HEK293 (cell line): ENCODE measurements around the gene C1orf56.
A peak's percentile ranks its signal among the peaks of the same experiment; 100 is the strongest.

Experiments
- CTCF ChIA-PET: fragments of 350-600 bp; formaldehyde crosslinking; extraction: SDS; loops from one replicate; lab custom pipeline; 2021; ENCODE audit warnings: antibody characterized with exemption; lab: Yijun Ruan, JAX
- POLR2A ChIA-PET: fragments of 300-600 bp; formaldehyde crosslinking; extraction: SDS; loops from one replicate; lab custom pipeline; 2020; ENCODE audit warnings: antibody characterized with exemption, inconsistent platforms; lab: Yijun Ruan, JAX
- H3K27ac ChIP-seq: fragments of 200-500 bp; sonication (Bioruptor generic); 2 replicates; pipeline ENCODE4 v1.5.1; 2014; ENCODE audit warnings: low read depth, low read length, control low read depth, inconsistent platforms; ENCODE audit errors: extremely low read depth
- H3K36me3 ChIP-seq, 2 experiments: fragments of 200-500 bp in 1 of 2; sonication (Bioruptor generic) in 1 of 2; 1 replicate in 1 of 2; 2 replicates in 1 of 2; pipeline ENCODE4 v1.5.1; 2014 to 2017; ENCODE audit warnings: inconsistent platforms in 2 of 2, low read length in 2 of 2; ENCODE audit not compliant: control insufficient read depth in 2 of 2, insufficient read depth in 1 of 2
- H3K4me1 ChIP-seq: fragments of 200-500 bp; sonication (Bioruptor generic); 2 replicates; pipeline ENCODE4 v1.5.1; 2014; ENCODE audit warnings: mild to moderate bottlenecking, low read length, inconsistent platforms; ENCODE audit not compliant: control insufficient read depth, insufficient read depth
- H3K4me3 ChIP-seq: 2 replicates; pipeline ENCODE4 v1.5.1; 2011; ENCODE audit warnings: low read depth, mild to moderate bottlenecking, control low read depth, low read length, moderate library complexity
- H3K9me3 ChIP-seq: fragments of 200-500 bp; sonication (Bioruptor generic); 2 replicates; pipeline ENCODE4 v1.5.1; 2014; ENCODE audit warnings: low read depth, low read length, inconsistent platforms; ENCODE audit not compliant: control insufficient read depth, insufficient read depth
- BCL11A ChIP-seq: fragments of 450-650 bp; formaldehyde crosslinking; IDR thresholded peaks from 2 replicates; pipeline ENCODE4 v1.5.1; 2016; ENCODE audit warnings: low read depth, missing biosample characterization, missing genetic modification characterization
- HOXA7 ChIP-seq: sonication (generic); formaldehyde crosslinking; IDR thresholded peaks from 2 replicates; pipeline ENCODE4 v1.8.1; 2022; ENCODE audit warnings: missing genetic modification reagents, borderline replicate concordance
- KLF16 ChIP-seq: fragments of 450-650 bp; formaldehyde crosslinking; IDR thresholded peaks from 2 replicates; pipeline ENCODE4 v1.5.1; 2017; ENCODE audit warnings: missing biosample characterization, missing genetic modification characterization
- KLF8 ChIP-seq: fragments of 450-650 bp; formaldehyde crosslinking; IDR thresholded peaks from 2 replicates; pipeline ENCODE4 v1.5.1; 2016; ENCODE audit warnings: missing biosample characterization, missing genetic modification characterization
- REPIN1 ChIP-seq: fragments of 450-650 bp; formaldehyde crosslinking; IDR thresholded peaks from 2 replicates; pipeline ENCODE4 v1.5.1; 2017; ENCODE audit warnings: missing biosample characterization, missing genetic modification characterization, low read depth
- YY1 ChIP-seq: fragments of 450-650 bp; formaldehyde crosslinking; IDR thresholded peaks from 2 replicates; pipeline ENCODE4 v1.5.1; 2018; ENCODE audit warnings: missing biosample characterization, missing genetic modification characterization
- ZBTB20 ChIP-seq: fragments of 450-650 bp; formaldehyde crosslinking; IDR thresholded peaks from 2 replicates; pipeline ENCODE4 v1.5.1; 2016; ENCODE audit warnings: missing biosample characterization, missing genetic modification characterization
- ZBTB21 ChIP-seq: fragments of 450-650 bp; formaldehyde crosslinking; IDR thresholded peaks from 2 replicates; pipeline ENCODE4 v1.5.1; 2017; ENCODE audit warnings: missing biosample characterization, missing genetic modification characterization
- ZEB2 ChIP-seq: fragments of 450-650 bp; formaldehyde crosslinking; IDR thresholded peaks from 2 replicates; pipeline ENCODE4 v1.5.1; 2016; ENCODE audit warnings: missing biosample characterization, missing genetic modification characterization
- ZIC2 ChIP-seq: fragments of 450-650 bp; formaldehyde crosslinking; IDR thresholded peaks from 2 replicates; pipeline ENCODE4 v1.5.1; 2016; ENCODE audit warnings: missing biosample characterization, missing genetic modification characterization
- ZNF169 ChIP-seq: fragments of 450-650 bp; formaldehyde crosslinking; IDR thresholded peaks from 2 replicates; pipeline ENCODE4 v1.5.1; 2016; ENCODE audit warnings: missing biosample characterization, missing genetic modification characterization
- ZNF2 ChIP-seq: fragments of 450-650 bp; formaldehyde crosslinking; IDR thresholded peaks from 2 replicates; pipeline ENCODE4 v1.5.1; 2016; ENCODE audit warnings: missing biosample characterization, missing genetic modification characterization
- ZNF202 ChIP-seq: fragments of 450-650 bp; formaldehyde crosslinking; IDR thresholded peaks from 2 replicates; pipeline ENCODE4 v1.5.1; 2016; ENCODE audit warnings: missing biosample characterization, missing genetic modification characterization, borderline replicate concordance
- ZNF214 ChIP-seq: fragments of 450-650 bp; formaldehyde crosslinking; IDR thresholded peaks from 2 replicates; pipeline ENCODE4 v1.5.1; 2017; ENCODE audit warnings: missing biosample characterization, mild to moderate bottlenecking, missing genetic modification characterization, borderline replicate concordance
- ZNF239 ChIP-seq: fragments of 450-650 bp; formaldehyde crosslinking; IDR thresholded peaks from 2 replicates; pipeline ENCODE4 v1.5.1; 2016; ENCODE audit warnings: missing biosample characterization, missing genetic modification characterization
- ZNF610 ChIP-seq: fragments of 450-650 bp; formaldehyde crosslinking; IDR thresholded peaks from 2 replicates; pipeline ENCODE4 v1.5.1; 2016; ENCODE audit warnings: missing biosample characterization, missing genetic modification characterization, borderline replicate concordance
- ZNF621 ChIP-seq: fragments of 450-650 bp; formaldehyde crosslinking; IDR thresholded peaks from 2 replicates; pipeline ENCODE4 v1.5.1; 2017; ENCODE audit warnings: missing biosample characterization, missing genetic modification characterization
- ZNF629 ChIP-seq: fragments of 450-650 bp; formaldehyde crosslinking; IDR thresholded peaks from 2 replicates; pipeline ENCODE4 v1.5.1; 2017; ENCODE audit warnings: missing biosample characterization, missing genetic modification characterization
- TF ChIP-seq, protein P1 (sequence below): fragments of 450-650 bp; formaldehyde crosslinking; IDR thresholded peaks from 2 replicates; pipeline ENCODE4 v1.5.1; 2017; ENCODE audit warnings: missing biosample characterization, missing genetic modification characterization
- TF ChIP-seq, protein P2 (sequence below): fragments of 450-650 bp; formaldehyde crosslinking; IDR thresholded peaks from 2 replicates; pipeline ENCODE4 v1.5.1; 2016; ENCODE audit warnings: missing biosample characterization, missing genetic modification characterization
- TF ChIP-seq, protein P3 (sequence below): fragments of 450-650 bp; IDR thresholded peaks from 2 replicates; pipeline ENCODE4 v1.5.1; 2018; ENCODE audit warnings: missing biosample characterization, mild to moderate bottlenecking, missing genetic modification characterization
- TF ChIP-seq, protein P4 (sequence below): fragments of 450-650 bp; formaldehyde crosslinking; IDR thresholded peaks from 2 replicates; pipeline ENCODE4 v1.5.1; 2017; ENCODE audit warnings: missing biosample characterization, missing genetic modification characterization

C1orf56 gene

DNA sequence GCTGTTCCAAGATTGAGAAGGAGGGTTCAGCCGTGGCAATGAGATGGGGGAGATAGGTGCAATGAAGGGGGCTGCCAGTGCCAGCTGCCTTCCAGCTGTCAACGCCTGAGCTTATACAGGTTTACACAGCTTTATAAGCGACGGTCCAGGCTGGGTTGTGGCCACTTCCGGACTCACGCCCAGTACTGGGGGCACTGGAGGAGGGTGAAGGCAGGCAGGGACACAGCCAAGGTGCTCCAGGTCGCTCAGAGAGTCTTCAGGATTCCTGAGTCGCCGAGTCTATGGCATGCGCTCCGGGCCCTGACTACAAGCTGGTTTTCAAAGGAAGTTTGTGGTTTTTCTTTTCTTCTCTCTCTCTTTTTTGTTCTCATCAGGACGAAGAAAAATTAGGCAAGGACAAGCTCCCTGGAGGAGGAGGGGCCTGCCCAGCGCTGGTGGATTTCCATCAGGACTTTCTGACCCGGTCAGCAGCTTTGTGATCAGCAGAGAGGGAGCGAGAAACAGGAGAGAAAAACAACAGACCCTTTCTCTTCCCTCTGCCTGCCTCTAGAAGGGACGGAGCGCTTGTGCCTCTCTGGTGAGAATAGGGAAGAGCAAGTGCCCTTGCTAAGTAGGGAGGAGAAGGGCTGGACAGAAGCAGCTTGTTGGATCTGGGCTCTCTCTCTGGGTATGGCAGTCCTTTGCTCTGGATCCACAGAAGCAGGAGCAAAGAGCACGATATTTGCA lies 41.1 kb upstream of the C1orf56 start, which contains the start of gene MINDY1 (continued):
- TF ChIP-seq HOXA7 (CRISPR knock-in tag), result no peak
- TF ChIP-seq ZIC2 (tag by site-specific recombination), result no peak
- TF ChIP-seq, protein P1, sequence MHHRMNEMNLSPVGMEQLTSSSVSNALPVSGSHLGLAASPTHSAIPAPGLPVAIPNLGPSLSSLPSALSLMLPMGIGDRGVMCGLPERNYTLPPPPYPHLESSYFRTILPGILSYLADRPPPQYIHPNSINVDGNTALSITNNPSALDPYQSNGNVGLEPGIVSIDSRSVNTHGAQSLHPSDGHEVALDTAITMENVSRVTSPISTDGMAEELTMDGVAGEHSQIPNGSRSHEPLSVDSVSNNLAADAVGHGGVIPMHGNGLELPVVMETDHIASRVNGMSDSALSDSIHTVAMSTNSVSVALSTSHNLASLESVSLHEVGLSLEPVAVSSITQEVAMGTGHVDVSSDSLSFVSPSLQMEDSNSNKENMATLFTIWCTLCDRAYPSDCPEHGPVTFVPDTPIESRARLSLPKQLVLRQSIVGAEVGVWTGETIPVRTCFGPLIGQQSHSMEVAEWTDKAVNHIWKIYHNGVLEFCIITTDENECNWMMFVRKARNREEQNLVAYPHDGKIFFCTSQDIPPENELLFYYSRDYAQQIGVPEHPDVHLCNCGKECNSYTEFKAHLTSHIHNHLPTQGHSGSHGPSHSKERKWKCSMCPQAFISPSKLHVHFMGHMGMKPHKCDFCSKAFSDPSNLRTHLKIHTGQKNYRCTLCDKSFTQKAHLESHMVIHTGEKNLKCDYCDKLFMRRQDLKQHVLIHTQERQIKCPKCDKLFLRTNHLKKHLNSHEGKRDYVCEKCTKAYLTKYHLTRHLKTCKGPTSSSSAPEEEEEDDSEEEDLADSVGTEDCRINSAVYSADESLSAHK, result no peak
- TF ChIP-seq YY1 (tag by site-specific recombination), result no peak
- TF ChIP-seq ZBTB20 (tag by site-specific recombination), result peak; percentile 53; the same call in 1 of the 2 replicates
- TF ChIP-seq ZNF214 (tag by site-specific recombination), result no peak

DNA sequence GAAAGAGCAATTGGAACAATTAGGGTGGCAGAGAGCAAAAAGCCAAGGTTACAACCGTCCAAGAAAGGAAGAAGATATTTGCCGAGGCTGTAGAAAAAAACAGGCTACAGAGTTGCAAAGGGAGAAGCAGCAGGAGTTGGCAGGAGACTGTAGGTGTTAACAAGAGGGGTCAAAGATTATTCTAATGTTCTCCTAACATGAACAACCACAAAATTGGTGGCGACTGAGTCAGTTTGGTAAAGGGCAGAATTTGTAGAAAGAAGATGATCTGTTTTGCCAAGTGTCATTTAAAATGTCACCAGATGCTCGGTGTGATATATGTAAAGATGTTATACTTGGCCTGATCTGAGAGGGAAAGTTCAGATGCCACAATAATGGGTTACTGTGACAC lies 39.7 kb upstream of the C1orf56 start:
- TF ChIP-seq, protein P2, sequence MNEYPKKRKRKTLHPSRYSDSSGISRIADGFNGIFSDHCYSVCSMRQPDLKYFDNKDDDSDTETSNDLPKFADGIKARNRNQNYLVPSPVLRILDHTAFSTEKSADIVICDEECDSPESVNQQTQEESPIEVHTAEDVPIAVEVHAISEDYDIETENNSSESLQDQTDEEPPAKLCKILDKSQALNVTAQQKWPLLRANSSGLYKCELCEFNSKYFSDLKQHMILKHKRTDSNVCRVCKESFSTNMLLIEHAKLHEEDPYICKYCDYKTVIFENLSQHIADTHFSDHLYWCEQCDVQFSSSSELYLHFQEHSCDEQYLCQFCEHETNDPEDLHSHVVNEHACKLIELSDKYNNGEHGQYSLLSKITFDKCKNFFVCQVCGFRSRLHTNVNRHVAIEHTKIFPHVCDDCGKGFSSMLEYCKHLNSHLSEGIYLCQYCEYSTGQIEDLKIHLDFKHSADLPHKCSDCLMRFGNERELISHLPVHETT, result no peak
- TF ChIP-seq REPIN1 (tag by site-specific recombination) (no peak), ZEB2 (tag by site-specific recombination) (0 out of 2 replicates have a peak, but pooled peaks have one; percentile 13)
- H3K27ac ChIP-seq, result peak overlapping the region; percentile 41
- CTCF ChIA-PET, result interaction anchor here (0.6 to 3.9 kb wide), 5 partner anchors 12 to 202 kb away, joined by 3 to 73 read pairs (median 5); partner anchors contain the start of gene BNIPL

DNA sequence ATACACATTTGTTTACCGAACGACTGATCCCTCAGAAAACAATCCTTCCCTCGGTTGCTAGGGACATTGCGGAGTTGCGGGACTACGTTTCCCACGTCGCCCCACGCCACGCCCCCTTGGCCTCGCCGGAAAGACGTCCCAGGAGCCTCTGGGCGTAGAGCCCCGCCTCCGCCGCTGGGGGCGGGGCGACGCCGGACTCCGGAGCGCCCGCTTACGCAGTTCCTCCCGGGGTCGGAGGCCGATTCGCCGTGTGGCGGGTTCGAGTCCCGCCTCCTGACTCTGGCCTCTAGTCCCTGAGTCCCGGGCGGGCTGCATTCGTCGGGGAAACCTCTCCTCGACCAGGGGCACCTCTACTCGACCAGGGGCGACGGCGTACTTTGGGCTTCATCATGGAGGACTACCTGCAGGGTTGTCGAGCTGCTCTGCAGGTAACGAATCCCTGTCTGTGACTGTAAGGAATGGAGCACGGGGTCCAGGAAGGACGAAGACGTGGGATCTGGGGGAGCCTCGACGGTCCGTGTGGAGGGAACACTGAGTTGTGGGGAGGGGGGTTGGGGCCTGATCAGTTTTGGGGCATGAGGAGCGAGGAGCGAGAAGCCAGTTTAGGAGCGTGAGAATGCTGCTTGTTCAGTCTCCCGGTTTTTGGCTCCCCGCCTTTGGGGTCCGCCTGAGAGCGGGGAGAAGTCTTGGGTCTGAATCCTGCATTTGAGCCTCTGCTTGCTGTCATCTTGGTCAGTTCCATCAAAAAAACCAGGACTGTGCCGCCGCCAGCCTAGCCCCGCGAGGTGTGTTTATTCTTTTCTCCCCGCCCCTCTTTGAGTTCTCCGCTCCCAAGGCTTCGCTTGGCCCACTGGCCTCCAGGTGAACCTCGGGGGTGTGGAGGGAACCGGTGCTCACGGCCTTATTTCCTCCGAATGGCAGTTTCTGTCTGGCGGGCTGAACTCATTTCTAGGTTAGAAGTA lies 39.0 kb upstream of the C1orf56 start, which contains the start of gene PRUNE1:
PRUNE1 (plus strand) TSS at position 206 of the 962 bp plus-strand sequence; CDS start at position 390, 184 bp downstream.
- Histone ChIP-seq H3K9me3 (no peaks in the 10 kb centered on the region), H3K27ac (peak within 1 kb of the TSS; percentile 61), H3K4me1 (0 out of 2 replicates have a peak, but pooled peaks cover 3% of the 10 kb centered on the region), H3K36me3 (peaks cover 0 to 3% of the 10 kb centered on the region in 2 experiments; a peak in 1 of 3 replicates), H3K4me3 (peak within 1 kb of the TSS; percentile 86)
- CTCF ChIA-PET, result interaction anchor here (0.7 to 1.4 kb wide), 2 partner anchors 28 to 51 kb away, joined by 4 to 5 read pairs; partner anchors contain the start of genes BNIPL and CDC42SE1
- POLR2A ChIA-PET, result interaction anchor here (0.7 kb wide), 1 partner anchor 204 kb away, joined by 3 read pairs; no protein-coding TSS in a partner anchor
- TF ChIP-seq ZBTB21 (tag by site-specific recombination), result peak; percentile 79
- TF ChIP-seq ZNF2 (tag by site-specific recombination), result peak; percentile 15; the same call in 1 of the 2 replicates
- peak; percentile 62; the same call in 1 of the 2 replicates for TF ChIP-seq REPIN1 (tag by site-specific recombination)
- TF ChIP-seq BCL11A (tag by site-specific recombination), result peak; percentile 81
- TF ChIP-seq KLF8 (tag by site-specific recombination), result peak; percentile 51; the same call in 1 of the 2 replicates
- TF ChIP-seq ZNF621 (tag by site-specific recombination), result no peak
- TF ChIP-seq KLF16 (tag by site-specific recombination), result peak; percentile 69; the same call in 1 of the 2 replicates
- TF ChIP-seq ZNF169 (tag by site-specific recombination), result no peak
- TF ChIP-seq ZIC2 (tag by site-specific recombination), result 0 out of 2 replicates have a peak, but pooled peaks have one; percentile 11
- TF ChIP-seq ZBTB20 (tag by site-specific recombination), result peak; percentile 95
- TF ChIP-seq ZNF610 (tag by site-specific recombination), result peak; percentile 61
- TF ChIP-seq ZNF239, result peak; percentile 43; the same call in 1 of the 2 replicates
- TF ChIP-seq ZNF202 (tag by site-specific recombination), result no peak
- TF ChIP-seq, protein P3, sequence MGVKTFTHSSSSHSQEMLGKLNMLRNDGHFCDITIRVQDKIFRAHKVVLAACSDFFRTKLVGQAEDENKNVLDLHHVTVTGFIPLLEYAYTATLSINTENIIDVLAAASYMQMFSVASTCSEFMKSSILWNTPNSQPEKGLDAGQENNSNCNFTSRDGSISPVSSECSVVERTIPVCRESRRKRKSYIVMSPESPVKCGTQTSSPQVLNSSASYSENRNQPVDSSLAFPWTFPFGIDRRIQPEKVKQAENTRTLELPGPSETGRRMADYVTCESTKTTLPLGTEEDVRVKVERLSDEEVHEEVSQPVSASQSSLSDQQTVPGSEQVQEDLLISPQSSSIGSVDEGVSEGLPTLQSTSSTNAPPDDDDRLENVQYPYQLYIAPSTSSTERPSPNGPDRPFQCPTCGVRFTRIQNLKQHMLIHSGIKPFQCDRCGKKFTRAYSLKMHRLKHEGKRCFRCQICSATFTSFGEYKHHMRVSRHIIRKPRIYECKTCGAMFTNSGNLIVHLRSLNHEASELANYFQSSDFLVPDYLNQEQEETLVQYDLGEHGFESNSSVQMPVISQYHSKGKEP, result 0 out of 2 replicates have a peak, but pooled peaks have one; percentile 6
- peak; percentile 95 for TF ChIP-seq ZNF629
- TF ChIP-seq, protein P4, sequence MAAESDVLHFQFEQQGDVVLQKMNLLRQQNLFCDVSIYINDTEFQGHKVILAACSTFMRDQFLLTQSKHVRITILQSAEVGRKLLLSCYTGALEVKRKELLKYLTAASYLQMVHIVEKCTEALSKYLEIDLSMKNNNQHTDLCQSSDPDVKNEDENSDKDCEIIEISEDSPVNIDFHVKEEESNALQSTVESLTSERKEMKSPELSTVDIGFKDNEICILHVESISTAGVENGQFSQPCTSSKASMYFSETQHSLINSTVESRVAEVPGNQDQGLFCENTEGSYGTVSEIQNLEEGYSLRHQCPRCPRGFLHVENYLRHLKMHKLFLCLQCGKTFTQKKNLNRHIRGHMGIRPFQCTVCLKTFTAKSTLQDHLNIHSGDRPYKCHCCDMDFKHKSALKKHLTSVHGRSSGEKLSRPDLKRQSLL (tag by site-specific recombination), result no peak

More for the DNA sequence above, 39.7 kb upstream of the C1orf56 start:
- POLR2A ChIA-PET, result interaction anchor here (0.7 kb wide), 1 partner anchor 205 kb away, joined by 3 read pairs; no protein-coding TSS in a partner anchor
- Histone ChIP-seq H3K36me3 (peaks cover 0 to 3% of the 10 kb centered on the region in 2 experiments; a peak in 1 of 3 replicates), H3K9me3 (no peaks in the 10 kb centered on the region), H3K4me1 (0 out of 2 replicates have a peak, but pooled peaks cover 3% of the 10 kb centered on the region), H3K4me3 (peak overlapping the region; percentile 26)
